ENCODE measurements around the gene AGAP1. TPM values are rescaled to one million over a fixed set of nuclear protein-coding genes. Genes with fewer than 3 reads are reported as not detected.

The AGAP1 gene
- total RNA-seq, 1 donor, result 18.5 TPM

GRCh38 chr2:235478609-235479008 lies 15.2 kb upstream of the AGAP1 start:
- no peak for DNase-seq (ENCODE audit: insufficient read length, low spot score, missing footprints)
- H3K79me2 ChIP-seq (ENCODE audit: insufficient read depth, low read length), result no peaks in the 10 kb centered on the region
- no peak overlapping the region for H3K4me2 ChIP-seq (ENCODE audit: insufficient read depth, low read length)
- no peaks in the 10 kb centered on the region for H3K4me1 ChIP-seq (ENCODE audit: insufficient read depth, low read length)
- no peaks in the 10 kb centered on the region for H3K36me3 ChIP-seq (ENCODE audit: insufficient read depth, low read length)
- no peak overlapping the region for H2AFZ ChIP-seq (ENCODE audit: low read length)
- peaks cover 13% of the 10 kb centered on the region for H3K27me3 ChIP-seq (ENCODE audit: insufficient read depth, low read length)
- no peaks in the 10 kb centered on the region for H4K20me1 ChIP-seq (ENCODE audit: insufficient read depth, low read length)
- no peak overlapping the region for H3K4me3 ChIP-seq (ENCODE audit: insufficient read depth, low read length)
- no peak for TF ChIP-seq CTCF (IDR thresholded peaks at IDR 0.05; ENCODE audit: extremely low read depth, low read depth, low read length)
- H3K9me3 ChIP-seq (ENCODE audit: low read depth, low read length), result no peaks in the 10 kb centered on the region
- H3K27ac ChIP-seq (ENCODE audit: low read depth, low read length), result no peak overlapping the region

DNA sequence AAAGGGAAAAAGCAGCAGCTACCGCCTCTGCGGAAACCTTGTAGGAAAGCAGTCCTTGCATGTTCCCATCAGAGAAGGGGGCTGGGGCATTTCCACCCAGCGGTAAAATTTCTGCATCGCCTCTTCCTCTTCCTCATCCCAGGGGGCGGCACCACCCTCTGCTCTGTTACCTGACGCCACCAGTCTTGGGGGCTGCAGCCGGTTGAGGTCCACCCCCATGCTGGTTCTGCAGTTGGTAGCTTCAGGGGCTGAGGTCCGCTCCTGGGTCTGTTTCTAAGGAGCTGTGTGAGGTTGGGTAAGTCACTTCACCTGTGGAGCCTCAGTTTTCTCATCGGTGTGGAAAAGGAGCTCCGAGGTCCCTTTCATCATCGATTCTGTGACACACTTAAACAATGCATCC lies 14.2 kb upstream of the AGAP1 start:
- H3K36me3 ChIP-seq (ENCODE audit: insufficient read depth, low read length), result no peaks in the 10 kb centered on the region
- no peak overlapping the region for H3K27ac ChIP-seq (ENCODE audit: low read depth, low read length)
- no peak for TF ChIP-seq CTCF (IDR thresholded peaks at IDR 0.05; ENCODE audit: extremely low read depth, low read depth, low read length)
- no peaks in the 10 kb centered on the region for H3K79me2 ChIP-seq (ENCODE audit: insufficient read depth, low read length)
- no peak overlapping the region for H3K4me2 ChIP-seq (ENCODE audit: insufficient read depth, low read length)
- no peak overlapping the region for H3K4me3 ChIP-seq (ENCODE audit: insufficient read depth, low read length)
- peaks cover 13% of the 10 kb centered on the region for H3K27me3 ChIP-seq (ENCODE audit: insufficient read depth, low read length)
- H3K4me1 ChIP-seq (ENCODE audit: insufficient read depth, low read length), result no peaks in the 10 kb centered on the region
- H4K20me1 ChIP-seq (ENCODE audit: insufficient read depth, low read length), result no peaks in the 10 kb centered on the region
- H3K9me3 ChIP-seq (ENCODE audit: low read depth, low read length), result no peaks in the 10 kb centered on the region
- DNase-seq (ENCODE audit: insufficient read length, low spot score, missing footprints), result no peak
- H2AFZ ChIP-seq (ENCODE audit: low read length), result no peak overlapping the region

DNA sequence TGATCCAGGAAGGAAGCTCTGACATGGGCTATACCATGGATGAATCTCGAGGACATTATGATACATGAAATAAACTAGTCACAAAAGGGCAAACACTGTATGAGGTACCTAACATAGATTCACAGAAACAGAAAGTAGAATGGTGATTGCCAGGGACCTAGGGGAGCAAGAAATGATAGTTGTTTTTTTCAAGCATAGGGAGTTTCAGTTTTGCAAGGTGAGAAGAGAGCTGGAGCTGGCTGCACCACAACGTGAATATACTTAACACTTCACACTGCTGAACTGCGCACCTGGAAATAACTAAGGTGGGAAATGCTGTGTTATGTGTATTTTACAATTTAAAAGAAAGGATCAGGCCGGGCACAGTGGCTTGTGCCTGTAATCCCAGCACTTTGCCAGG lies 13.2 kb upstream of the AGAP1 start:
- H3K27me3 ChIP-seq (ENCODE audit: insufficient read depth, low read length), result peaks cover 15% of the 10 kb centered on the region
- no peaks in the 10 kb centered on the region for H3K4me1 ChIP-seq (ENCODE audit: insufficient read depth, low read length)
- H3K9me3 ChIP-seq (ENCODE audit: low read depth, low read length), result no peaks in the 10 kb centered on the region
- H3K4me2 ChIP-seq (ENCODE audit: insufficient read depth, low read length), result no peak overlapping the region
- H4K20me1 ChIP-seq (ENCODE audit: insufficient read depth, low read length), result no peaks in the 10 kb centered on the region
- no peak for DNase-seq (ENCODE audit: insufficient read length, low spot score, missing footprints)
- H2AFZ ChIP-seq (ENCODE audit: low read length), result no peak overlapping the region
- no peak overlapping the region for H3K27ac ChIP-seq (ENCODE audit: low read depth, low read length)
- no peak for TF ChIP-seq CTCF (IDR thresholded peaks at IDR 0.05; ENCODE audit: extremely low read depth, low read depth, low read length)
- H3K79me2 ChIP-seq (ENCODE audit: insufficient read depth, low read length), result no peaks in the 10 kb centered on the region
- H3K36me3 ChIP-seq (ENCODE audit: insufficient read depth, low read length), result no peaks in the 10 kb centered on the region
- H3K4me3 ChIP-seq (ENCODE audit: insufficient read depth, low read length), result no peak overlapping the region

DNA sequence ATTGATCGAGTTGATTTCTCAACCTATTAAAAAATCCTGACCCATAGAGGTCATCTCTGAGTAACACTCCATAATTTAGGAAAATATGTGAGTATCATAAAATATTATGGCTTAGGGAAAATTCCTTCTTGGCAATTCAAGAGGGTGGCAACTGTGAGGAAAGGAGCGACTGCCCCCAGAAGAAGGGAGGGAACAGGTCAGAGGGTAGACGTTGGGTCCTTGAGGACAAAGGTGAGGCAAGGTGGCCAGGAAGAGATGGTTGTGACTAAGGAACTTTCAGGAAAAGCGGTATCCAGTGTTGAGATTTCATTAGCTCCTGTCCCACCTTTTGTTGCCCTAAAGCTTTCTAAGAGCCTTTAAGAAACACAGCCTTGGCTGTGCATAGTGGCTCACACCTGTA lies 10.5 kb upstream of the AGAP1 start:
- no peak for DNase-seq (ENCODE audit: insufficient read length, low spot score, missing footprints)
- H3K27ac ChIP-seq (ENCODE audit: low read depth, low read length), result no peak overlapping the region
- no peak overlapping the region for H3K4me3 ChIP-seq (ENCODE audit: insufficient read depth, low read length)
- no peaks in the 10 kb centered on the region for H3K36me3 ChIP-seq (ENCODE audit: insufficient read depth, low read length)
- H3K4me1 ChIP-seq (ENCODE audit: insufficient read depth, low read length), result no peaks in the 10 kb centered on the region
- peaks cover 14% of the 10 kb centered on the region for H3K27me3 ChIP-seq (ENCODE audit: insufficient read depth, low read length)
- no peak overlapping the region for H3K4me2 ChIP-seq (ENCODE audit: insufficient read depth, low read length)
- H3K79me2 ChIP-seq (ENCODE audit: insufficient read depth, low read length), result no peaks in the 10 kb centered on the region
- no peaks in the 10 kb centered on the region for H4K20me1 ChIP-seq (ENCODE audit: insufficient read depth, low read length)
- no peak for TF ChIP-seq CTCF (IDR thresholded peaks at IDR 0.05; ENCODE audit: extremely low read depth, low read depth, low read length)
- H2AFZ ChIP-seq (ENCODE audit: low read length), result no peak overlapping the region
- no peaks in the 10 kb centered on the region for H3K9me3 ChIP-seq (ENCODE audit: low read depth, low read length)
